ES-I3 (cell line): Measurements from ENCODE around the gene LRRC1.

ENCODE experiments used
- H3K36me3 ChIP-seq: 2 replicates; pipeline ENCODE4 v1.6.1; 2013; ENCODE audit warnings: mild to moderate bottlenecking, low read length, control low read depth, moderate library complexity; ENCODE audit not compliant: insufficient read depth
- H3K4me1 ChIP-seq: 2 replicates; pipeline ENCODE4 v1.6.1; 2013; ENCODE audit warnings: mild to moderate bottlenecking, control low read depth, low read length; ENCODE audit not compliant: insufficient read depth
- H3K9ac ChIP-seq: 2 replicates; pipeline ENCODE4 v1.6.1; 2013; ENCODE audit warnings: low read depth, mild to moderate bottlenecking, low read length, moderate library complexity
- H3K9me3 ChIP-seq: 2 replicates; pipeline ENCODE4 v1.6.1; 2013; ENCODE audit warnings: mild to moderate bottlenecking, low read length, moderate library complexity; ENCODE audit not compliant: control insufficient read depth, insufficient read depth

Gene LRRC1

DNA sequence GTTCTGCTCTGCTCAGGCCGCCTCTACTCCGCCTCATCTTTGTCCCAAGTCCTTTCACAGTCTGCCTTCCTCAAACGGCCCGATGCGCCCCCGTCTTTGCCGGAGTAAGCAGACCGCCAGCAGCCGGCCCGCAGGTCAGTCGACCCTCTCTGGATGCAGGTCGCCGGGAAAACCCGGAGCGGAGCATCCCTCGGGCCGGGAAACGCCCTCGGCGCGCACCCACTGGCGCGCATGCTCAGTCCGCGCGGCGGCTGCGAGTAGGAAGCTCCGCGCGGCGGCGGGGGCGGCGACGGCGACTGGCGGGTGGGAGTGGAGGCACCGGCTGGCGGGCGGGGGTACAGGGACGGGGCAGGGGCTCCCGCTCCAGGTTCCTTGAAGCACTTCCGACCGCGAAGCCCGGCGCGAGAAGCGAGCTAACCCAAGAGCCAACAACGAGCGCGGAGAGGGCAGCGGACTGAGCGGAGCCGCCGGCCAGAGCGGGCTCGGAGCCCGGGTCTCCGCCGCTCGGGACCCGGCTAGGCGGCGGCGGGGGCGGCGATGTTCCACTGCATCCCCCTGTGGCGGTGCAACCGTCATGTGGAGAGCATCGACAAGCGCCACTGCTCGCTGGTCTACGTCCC is at the start of gene LRRC1:
Gene LRRC1, plus strand, starts transcription at position 286 of the 620 bp plus-strand sequence. Its CDS starts 252 bp downstream, at position 538.
- Histone ChIP-seq H3K4me1 (peaks cover 8% of the 10 kb centered on the region; the same call in 1 of the 2 replicates), H3K9me3 (no peaks in the 10 kb centered on the region; the same call in 1 of the 2 replicates), H3K36me3 (no peaks in the 10 kb centered on the region), H3K9ac (peak within 1 kb of the TSS; percentile 78)

DNA sequence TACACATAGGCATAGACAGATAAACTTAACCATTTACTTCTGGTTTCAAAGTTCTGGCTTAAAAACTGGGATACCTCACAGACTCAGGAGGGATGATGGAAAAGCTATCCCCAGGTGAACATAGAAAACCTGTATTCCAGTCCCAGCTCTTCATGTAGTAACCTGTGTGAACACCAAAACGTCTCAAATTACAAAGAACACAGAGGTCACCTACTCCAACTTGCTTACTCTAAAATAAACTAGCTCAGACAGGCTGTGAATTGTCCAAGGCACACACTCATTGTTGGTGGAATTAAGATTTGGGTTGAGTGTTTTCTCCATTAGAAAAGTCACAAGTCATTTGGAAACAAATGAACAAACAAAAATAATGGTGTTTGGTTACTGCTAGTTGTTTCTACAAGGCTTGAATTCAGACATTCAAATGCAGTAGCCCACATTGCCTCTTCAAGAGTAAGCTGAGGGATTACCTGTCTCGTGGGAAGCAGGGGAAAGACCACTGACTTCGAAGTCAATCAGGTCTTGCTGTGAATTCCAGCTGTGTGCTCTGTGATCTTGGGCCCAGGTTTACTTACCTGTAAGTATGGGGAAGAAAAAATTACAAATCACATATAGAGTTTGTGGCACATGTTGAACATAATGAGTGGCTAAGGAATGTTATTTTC is 48.2 kb upstream of the LRRC1 start:
- Histone ChIP-seq H3K4me1 (peaks cover 3% of the 10 kb centered on the region), H3K36me3 (no peaks in the 10 kb centered on the region), H3K9me3 (no peaks in the 10 kb centered on the region), H3K9ac (no peak overlapping the region)

DNA sequence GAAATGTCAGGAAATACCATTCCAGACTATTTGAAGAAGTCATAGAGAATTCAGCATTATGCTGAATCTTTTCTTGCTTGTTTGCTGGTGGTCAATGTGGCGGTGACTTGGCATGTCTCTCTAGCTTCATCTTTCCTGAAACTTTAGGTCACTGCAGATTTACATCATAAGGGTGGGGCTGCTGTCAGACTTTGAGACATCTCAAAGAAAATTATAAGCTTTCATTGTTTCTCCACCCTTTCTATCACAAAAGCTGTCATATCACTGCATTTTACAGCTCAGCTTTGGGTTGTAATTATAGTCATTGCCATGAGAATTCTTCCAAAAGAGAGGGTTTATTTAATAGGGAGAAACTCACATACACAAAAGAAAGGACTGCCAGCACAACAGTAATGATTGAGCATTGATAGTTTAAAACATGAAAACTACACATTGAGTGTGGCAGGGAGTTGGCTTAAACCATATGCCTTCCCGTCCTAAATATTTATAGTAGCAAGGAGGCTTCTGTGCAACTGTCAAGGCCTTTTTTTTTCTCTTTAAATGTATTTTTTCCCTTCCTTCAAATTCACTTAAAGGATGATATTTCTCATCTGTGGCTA is 44.7 kb upstream of the LRRC1 start:
- H3K9me3 ChIP-seq, result no peaks in the 10 kb centered on the region
- no peaks in the 10 kb centered on the region for H3K4me1 ChIP-seq
- no peak overlapping the region for H3K9ac ChIP-seq
- H3K36me3 ChIP-seq, result no peaks in the 10 kb centered on the region

DNA sequence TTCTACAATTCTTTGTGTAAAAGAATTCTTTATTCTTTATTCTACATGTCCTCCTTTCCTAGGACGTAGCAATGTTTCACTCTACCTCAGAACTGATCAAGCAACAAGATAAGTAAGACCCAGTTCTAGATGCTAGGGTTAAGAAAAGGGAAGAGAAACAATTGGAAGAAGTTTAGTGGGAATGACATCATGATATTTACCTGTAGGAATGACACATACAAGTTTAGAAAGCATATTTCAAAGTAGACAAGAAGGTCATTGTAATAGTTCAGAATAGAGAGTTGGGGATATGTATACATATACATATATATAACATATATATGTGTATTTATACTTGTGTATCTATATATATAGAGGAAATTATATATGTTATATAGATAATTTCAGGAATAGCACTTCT is 43.4 kb upstream of the LRRC1 start:
- Histone ChIP-seq H3K9me3 (no peaks in the 10 kb centered on the region), H3K9ac (no peak overlapping the region), H3K36me3 (no peaks in the 10 kb centered on the region), H3K4me1 (no peaks in the 10 kb centered on the region)

DNA sequence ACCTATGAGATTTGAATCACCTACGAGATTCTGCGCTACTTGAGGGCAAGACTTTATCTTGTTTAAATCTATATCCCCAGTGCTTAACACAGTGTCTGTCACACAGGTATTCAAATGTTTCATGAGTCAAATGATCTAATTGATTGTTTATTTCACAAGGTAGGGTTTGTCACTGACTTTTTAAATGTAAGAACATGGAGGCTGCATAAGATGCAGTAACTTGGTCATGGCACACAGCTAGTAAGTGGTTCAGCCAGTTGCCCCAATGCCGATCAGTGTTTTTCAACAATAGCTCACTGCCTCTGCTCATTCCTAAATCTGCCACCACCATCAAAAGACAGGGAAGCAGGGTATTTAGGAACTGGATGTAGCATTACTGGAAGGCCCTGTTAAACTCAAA is 42.4 kb upstream of the LRRC1 start:
- Histone ChIP-seq H3K9me3 (no peaks in the 10 kb centered on the region), H3K9ac (no peak overlapping the region), H3K4me1 (no peaks in the 10 kb centered on the region), H3K36me3 (no peaks in the 10 kb centered on the region)

DNA sequence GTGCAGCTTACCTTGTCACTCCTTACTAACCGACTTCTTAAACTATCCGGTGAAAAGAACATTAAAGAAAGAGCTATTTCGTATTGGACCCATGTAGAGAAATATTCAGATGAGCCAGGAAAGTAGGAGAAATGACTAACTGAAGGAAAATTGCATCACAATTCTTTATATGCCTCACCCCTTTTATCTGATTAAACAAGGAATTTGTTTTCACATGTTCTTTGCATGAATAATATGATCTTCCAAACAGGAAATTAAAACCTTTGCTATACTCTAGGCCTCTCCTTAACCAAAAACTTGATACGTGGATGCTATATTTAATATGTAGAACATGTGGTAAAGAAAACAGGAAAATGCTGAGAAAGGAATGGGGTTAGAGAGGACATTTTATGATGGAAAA is 41.9 kb upstream of the LRRC1 start:
- no peaks in the 10 kb centered on the region for H3K36me3 ChIP-seq
- no peaks in the 10 kb centered on the region for H3K9me3 ChIP-seq
- no peak overlapping the region for H3K9ac ChIP-seq
- H3K4me1 ChIP-seq, result no peaks in the 10 kb centered on the region

DNA sequence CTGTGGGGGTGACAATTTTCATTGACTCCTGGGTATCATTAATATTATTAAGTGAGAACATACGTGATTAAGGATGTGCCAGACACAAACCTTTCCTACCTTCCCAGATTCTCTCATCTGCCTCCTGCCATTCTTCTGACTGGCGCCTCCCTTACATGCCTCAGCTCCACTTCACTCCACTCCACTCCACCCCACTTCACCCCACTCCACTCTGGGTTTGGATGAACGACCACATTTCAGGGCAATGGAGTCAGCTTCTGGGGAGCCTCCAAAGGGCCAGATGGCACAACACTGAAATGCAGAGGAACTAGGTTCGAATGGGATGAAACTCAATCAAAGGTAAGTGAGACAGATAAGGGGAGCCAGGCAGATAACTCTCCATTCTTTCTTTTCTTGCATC is 40.5 kb upstream of the LRRC1 start:
- no peaks in the 10 kb centered on the region for H3K4me1 ChIP-seq
- no peaks in the 10 kb centered on the region for H3K9me3 ChIP-seq
- H3K36me3 ChIP-seq, result no peaks in the 10 kb centered on the region
- no peak overlapping the region for H3K9ac ChIP-seq

DNA sequence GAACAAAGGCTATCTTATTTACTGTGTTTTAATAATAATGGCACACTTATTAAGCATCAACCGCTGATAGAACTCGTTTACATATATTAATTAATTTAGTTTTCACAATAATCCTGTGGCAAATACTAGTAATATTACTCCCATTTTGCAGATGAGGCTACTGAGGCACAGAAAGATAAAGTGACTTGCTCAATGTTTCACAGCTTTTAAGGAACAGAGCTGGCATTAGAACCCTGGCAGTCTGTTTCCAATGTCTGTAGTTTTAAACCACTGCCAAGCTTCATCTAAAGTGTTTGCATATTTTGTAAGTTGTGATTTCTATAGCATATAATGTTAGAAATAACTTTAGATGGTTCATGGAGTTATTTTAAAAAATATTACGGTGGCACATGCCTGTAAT is 38.4 kb upstream of the LRRC1 start:
- H3K4me1 ChIP-seq, result no peaks in the 10 kb centered on the region
- no peak overlapping the region for H3K9ac ChIP-seq

DNA sequence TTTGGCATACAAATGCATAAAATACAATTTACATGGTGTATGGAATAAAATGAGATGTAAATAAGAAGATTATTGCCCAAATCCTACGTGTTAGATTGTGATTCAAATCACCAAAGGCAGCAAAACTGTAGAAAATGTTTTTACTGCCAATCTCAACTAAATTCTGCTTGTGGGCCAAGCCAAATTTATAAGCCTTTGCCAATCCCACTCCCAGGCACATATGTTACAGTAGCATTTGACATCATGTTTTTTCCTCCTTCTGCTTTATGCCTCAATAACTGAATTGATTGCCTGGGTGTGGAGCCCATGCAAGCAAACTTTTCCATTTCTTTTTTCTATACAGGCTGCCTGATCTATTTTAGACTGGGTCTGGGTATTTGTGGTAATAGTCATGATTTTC is 36.3 kb upstream of the LRRC1 start:
- Histone ChIP-seq H3K36me3 (no peaks in the 10 kb centered on the region), H3K9me3 (no peaks in the 10 kb centered on the region), H3K4me1 (no peaks in the 10 kb centered on the region), H3K9ac (no peak overlapping the region)

More for the DNA sequence above, 38.4 kb upstream of the LRRC1 start:
- Histone ChIP-seq H3K36me3 (no peaks in the 10 kb centered on the region), H3K9me3 (no peaks in the 10 kb centered on the region)

DNA sequence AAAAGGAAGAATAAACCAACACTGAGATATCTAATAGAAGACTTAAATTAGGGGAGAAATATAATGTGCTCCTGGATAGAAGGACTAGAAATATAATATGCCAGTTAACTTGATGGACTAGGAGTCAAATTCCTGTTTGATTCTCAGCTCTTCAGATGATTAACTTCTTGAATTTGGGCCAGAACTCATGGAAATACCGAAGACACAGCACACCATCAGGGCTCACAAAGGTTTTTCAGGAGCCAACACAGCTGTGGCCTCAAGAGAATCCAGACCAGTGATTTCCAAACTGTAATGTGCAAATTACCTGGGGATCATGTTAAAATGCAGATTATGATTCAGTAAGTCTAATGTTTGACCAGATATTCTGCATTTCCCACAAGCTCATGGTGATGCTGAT is 33.8 kb upstream of the LRRC1 start:
- H3K9ac ChIP-seq, result no peak overlapping the region
- H3K9me3 ChIP-seq, result no peaks in the 10 kb centered on the region
- H3K4me1 ChIP-seq, result no peaks in the 10 kb centered on the region
- no peaks in the 10 kb centered on the region for H3K36me3 ChIP-seq

DNA sequence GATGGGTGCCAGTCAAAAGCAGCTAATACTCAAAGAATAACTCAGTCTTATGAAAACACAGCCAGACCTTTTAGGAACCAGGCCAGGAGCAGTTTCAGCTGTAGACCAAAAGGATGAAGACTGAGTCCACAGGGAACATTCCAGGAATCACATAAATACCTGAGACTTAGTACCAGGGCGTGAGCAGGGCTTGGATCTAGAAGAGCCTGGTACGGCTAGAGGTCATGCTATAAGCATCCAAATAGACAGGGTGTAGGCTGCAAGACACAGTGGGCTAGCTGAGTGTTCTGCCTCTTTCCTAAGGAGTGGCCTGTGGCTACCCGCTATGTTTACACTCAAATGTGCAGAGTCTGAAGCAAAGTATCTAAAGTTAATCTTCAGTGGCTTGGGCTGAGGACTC is 29.5 kb upstream of the LRRC1 start:
- H3K4me1 ChIP-seq, result no peaks in the 10 kb centered on the region
- H3K9me3 ChIP-seq, result no peaks in the 10 kb centered on the region
- H3K9ac ChIP-seq, result no peak overlapping the region
- H3K36me3 ChIP-seq, result no peaks in the 10 kb centered on the region

DNA sequence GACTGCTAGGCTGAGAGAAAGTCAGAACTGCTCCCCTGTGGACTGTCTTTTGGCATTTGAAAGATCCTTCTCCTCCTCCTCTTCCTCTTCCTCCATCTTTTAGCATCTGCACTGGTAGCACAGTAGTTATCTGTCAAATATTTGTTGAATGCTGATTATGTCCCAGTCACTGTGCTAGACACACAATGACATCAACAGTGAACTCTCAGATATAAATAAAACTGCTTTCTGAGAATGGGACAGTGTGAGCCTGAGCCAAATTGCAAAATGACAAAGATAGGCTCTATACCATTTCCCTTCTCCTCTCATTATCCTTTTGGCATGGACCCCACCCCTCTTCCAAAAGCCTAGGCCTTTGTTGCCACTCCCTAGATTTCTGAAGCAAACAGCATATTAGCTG is 27.9 kb upstream of the LRRC1 start:
- no peaks in the 10 kb centered on the region for H3K36me3 ChIP-seq
- H3K9ac ChIP-seq, result no peak overlapping the region
- H3K9me3 ChIP-seq, result no peaks in the 10 kb centered on the region
- no peaks in the 10 kb centered on the region for H3K4me1 ChIP-seq

DNA sequence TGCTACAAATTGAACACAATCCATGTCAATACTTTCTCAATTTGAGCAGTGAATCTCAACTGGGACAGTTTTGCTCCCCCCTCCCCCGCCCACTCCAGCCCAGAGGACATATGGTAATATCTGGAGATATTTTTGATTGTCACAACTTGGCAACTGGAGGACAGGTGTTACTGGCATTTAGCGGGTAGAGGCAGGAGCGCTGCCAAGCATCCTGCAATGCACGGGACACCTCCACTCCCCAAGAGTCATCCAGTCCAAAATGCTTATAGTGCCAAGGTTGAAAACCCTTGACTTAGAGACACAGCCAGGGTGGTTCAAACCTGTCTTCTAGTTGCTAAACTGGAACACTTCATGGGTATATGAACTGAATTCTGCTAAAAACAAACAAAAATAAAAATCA is 26.9 kb upstream of the LRRC1 start:
- H3K9ac ChIP-seq, result no peak overlapping the region
- H3K36me3 ChIP-seq, result no peaks in the 10 kb centered on the region
- no peaks in the 10 kb centered on the region for H3K9me3 ChIP-seq
- H3K4me1 ChIP-seq, result no peaks in the 10 kb centered on the region

DNA sequence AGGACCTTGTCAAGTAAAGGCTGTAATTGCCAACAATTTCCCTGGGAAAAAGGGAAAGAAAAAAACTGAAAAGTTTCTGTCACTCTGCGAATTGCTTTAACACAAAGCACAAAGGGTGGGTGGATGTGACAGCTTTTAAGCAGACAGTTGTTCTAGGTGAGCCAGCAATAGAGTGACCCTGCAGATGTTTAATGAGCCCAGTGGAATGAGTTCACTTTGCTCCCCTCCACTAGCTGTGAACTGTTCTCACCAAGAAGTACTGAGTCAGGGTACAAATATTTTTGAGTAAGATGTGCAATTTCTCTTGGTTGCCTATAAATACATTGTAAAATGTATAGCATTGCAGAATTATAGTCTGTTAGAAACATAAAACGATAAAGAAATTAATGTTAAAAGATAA is 26.2 kb upstream of the LRRC1 start:
- no peak overlapping the region for H3K9ac ChIP-seq
- no peaks in the 10 kb centered on the region for H3K9me3 ChIP-seq
- no peaks in the 10 kb centered on the region for H3K36me3 ChIP-seq
- H3K4me1 ChIP-seq, result no peaks in the 10 kb centered on the region

DNA sequence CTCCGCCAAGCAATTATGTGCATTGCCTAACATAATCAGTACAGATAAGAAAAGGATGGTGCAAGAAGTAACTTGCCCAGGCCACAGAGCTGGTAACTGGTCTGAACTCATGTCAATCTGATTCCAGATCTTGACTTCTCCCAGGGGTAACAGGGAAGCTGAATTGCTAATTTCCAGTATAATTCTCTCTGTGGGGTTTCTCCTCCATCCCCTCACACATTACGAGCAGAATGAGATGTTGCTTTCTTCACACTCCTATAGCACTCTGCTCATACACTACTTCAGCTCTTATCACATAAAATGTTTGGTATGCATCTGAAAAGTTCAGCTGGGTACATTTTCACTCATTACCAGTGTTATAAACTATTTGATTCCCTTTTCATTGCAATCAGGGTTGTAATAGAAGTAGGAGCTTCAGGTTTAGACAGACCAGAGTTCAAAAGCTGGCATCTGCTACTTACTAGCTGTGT is 24.0 kb upstream of the LRRC1 start:
- Histone ChIP-seq H3K9me3 (no peaks in the 10 kb centered on the region), H3K4me1 (no peaks in the 10 kb centered on the region), H3K9ac (no peak overlapping the region), H3K36me3 (no peaks in the 10 kb centered on the region)
